PC-3 (cell line): ENCODE measurements around the gene ATP5F1B. TPM values are rescaled to one million over a fixed set of nuclear protein-coding genes. Genes with fewer than 3 reads are reported as not detected.
A peak's percentile ranks its signal among the peaks of the same experiment; 100 is the strongest.

Experiments
- ATAC-seq: fragments of 200-7000 bp; cut with Tn5 transposase; 2 replicates; pipeline ENCODE4 v1.9.1; 2020; ENCODE audit warnings: mild to moderate bottlenecking, moderate library complexity
- BruUV-seq: library from RNA; stranded (reverse); fragments of 400-500 nt; replicated peaks from 2 replicates; lab custom pipeline; 2021; lab: Mats Ljungman, UMichigan
- CTCF ChIA-PET: fragments of 300-600 bp; sonication (Branson Sonifier 250); formaldehyde crosslinking; loops from one replicate; lab custom pipeline; 2022; ENCODE audit warnings: antibody characterized with exemption; lab: Charles Lee
- POLR2A ChIA-PET: fragments of 300-600 bp; sonication (Branson Sonifier 250); formaldehyde crosslinking; loops from one replicate; lab custom pipeline; 2022; ENCODE audit warnings: antibody characterized with exemption; ENCODE audit not compliant: unreplicated experiment; lab: Charles Lee
- DNase-seq: peaks from one replicate; pipeline ENCODE4 v3.0.0-alpha.2; 2015
- H2AFZ ChIP-seq: fragments of 300-600 bp; sonication (generic); 2 replicates; pipeline ENCODE4 v1.6.0; 2016; ENCODE audit warnings: antibody characterized with exemption, low read length
- H3F3A ChIP-seq: fragments of 300-600 bp; sonication (generic); one replicate; pipeline ENCODE4 v1.6.0; 2017; ENCODE audit warnings: antibody characterized with exemption, low read length, control low read depth, mild to moderate bottlenecking; ENCODE audit not compliant: unreplicated experiment
- H3K27ac ChIP-seq: fragments of 300-600 bp; sonication (generic); 2 replicates; pipeline ENCODE4 v1.5.1; 2016; ENCODE audit warnings: mild to moderate bottlenecking, low read length
- H3K27me3 ChIP-seq: fragments of 300-600 bp; sonication (generic); 2 replicates; pipeline ENCODE4 v1.6.1; 2016; ENCODE audit warnings: low read length, mixed read lengths
- H3K36me3 ChIP-seq: fragments of 300-600 bp; sonication (generic); 2 replicates; pipeline ENCODE4 v1.6.1; 2016; ENCODE audit warnings: low read depth, mixed run types, low read length, mixed read lengths
- H3K4me1 ChIP-seq: fragments of 300-600 bp; sonication (generic); 2 replicates; pipeline ENCODE4 v1.5.1; 2016; ENCODE audit warnings: low read length; ENCODE audit not compliant: insufficient read depth
- H3K4me2 ChIP-seq: fragments of 300-600 bp; sonication (generic); 2 replicates; pipeline ENCODE4 v1.6.0; 2016; ENCODE audit warnings: low read length
- H3K4me3 ChIP-seq: fragments of 300-600 bp; sonication (generic); 2 replicates; pipeline ENCODE4 v1.5.1; 2016; ENCODE audit warnings: mild to moderate bottlenecking, low read length, mixed read lengths
- H3K79me2 ChIP-seq: fragments of 300-600 bp; sonication (generic); 2 replicates; pipeline ENCODE4 v1.6.1; 2017; ENCODE audit warnings: low read length, mixed read lengths
- H3K9ac ChIP-seq: fragments of 300-600 bp; sonication (generic); 2 replicates; pipeline ENCODE4 v1.6.0; 2016; ENCODE audit warnings: mild to moderate bottlenecking, low read length
- H3K9me2 ChIP-seq: fragments of 300-600 bp; sonication (generic); replicated peaks from 2 replicates; pipeline ENCODE4 v1.6.1; 2016; ENCODE audit warnings: mixed run types, low read length, mixed read lengths
- H3K9me3 ChIP-seq: fragments of 300-600 bp; sonication (generic); 2 replicates; pipeline ENCODE4 v1.6.1; 2016; ENCODE audit warnings: low read length, mixed read lengths
- H4K20me1 ChIP-seq: fragments of 300-600 bp; sonication (generic); 2 replicates; pipeline ENCODE4 v1.6.1; 2016; ENCODE audit warnings: low read length, mixed read lengths
- EZH2 ChIP-seq: fragments of 300-600 bp; sonication (generic); IDR thresholded peaks from one replicate; pipeline ENCODE4 v1.6.1; 2017; ENCODE audit warnings: antibody characterized with exemption, mild to moderate bottlenecking, low read length; ENCODE audit not compliant: unreplicated experiment
- EZH2phosphoT487 ChIP-seq: fragments of 300-600 bp; sonication (generic); IDR thresholded peaks from 2 replicates; pipeline ENCODE4 v1.6.1; 2018; ENCODE audit warnings: mild to moderate bottlenecking, antibody characterized with exemption, low read length, borderline replicate concordance
- intact Hi-C: fragments of 100-400 bp; cut with micrococcal nuclease; formaldehyde crosslinking; loops from 2 replicates; pipeline ENCODE4 v1.9.0; 2023
- total RNA-seq: library from RNA; depleted of rRNA; stranded (reverse); fragments of >200 nt; gene quantifications from 2 replicates; pipeline ENCODE4 v1.2.3, GENCODE V29; 2014
- TF ChIP-seq, protein P1 (sequence below): fragments of 300-600 bp; sonication (generic); conservative IDR thresholded peaks from 2 replicates; pipeline ENCODE4 v1.5.1; 2017; ENCODE audit warnings: antibody characterized with exemption, low read depth, mild to moderate bottlenecking, low read length

ATP5F1B gene
- total RNA-seq, 1 experiment from 2014 or later = 1,046 TPM

DNA sequence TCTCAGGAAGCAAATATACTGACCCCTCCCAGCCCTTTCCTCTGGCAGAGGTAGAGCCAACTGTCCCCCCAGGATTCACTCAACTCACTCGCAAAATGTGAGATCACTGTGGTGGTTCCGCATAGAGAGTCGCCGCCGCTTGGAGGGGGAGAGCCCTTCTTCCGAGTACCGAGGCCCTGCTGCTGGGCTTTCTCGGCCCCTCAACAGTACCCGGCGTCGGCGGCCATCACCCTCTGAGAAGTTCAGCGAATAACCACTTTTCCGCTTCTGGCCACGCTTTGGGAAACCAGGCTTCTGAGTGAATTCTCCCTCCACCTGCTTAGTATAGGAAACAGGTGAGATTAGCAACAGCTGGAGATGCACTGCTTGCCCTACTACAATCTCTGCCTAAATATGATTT lies 46.7 kb downstream of the ATP5F1B start:
- Histone ChIP-seq H3K4me2 (no peak overlapping the region), H3K27ac (no peak overlapping the region), H3K9ac (no peak overlapping the region), H3K4me1 (no peaks in the 10 kb centered on the region), H3K4me3 (no peak overlapping the region), H3K9me2 (no peaks in the 10 kb centered on the region), H4K20me1 (no peaks in the 10 kb centered on the region), H3F3A (no peaks in the 10 kb centered on the region), H2AFZ (no peak overlapping the region), H3K36me3 (peaks cover 60% of the 10 kb centered on the region), H3K27me3 (no peaks in the 10 kb centered on the region), H3K79me2 (no peaks in the 10 kb centered on the region), H3K9me3 (no peaks in the 10 kb centered on the region)
- BruUV-seq = no TSS peak
- intact Hi-C loops = no loop called here
- POLR2A ChIA-PET = no interaction called here
- DNase-seq (no peak), ATAC-seq (no peak)
- CTCF ChIA-PET = no interaction called here
- TF ChIP-seq EZH2phosphoT487 (no peak), EZH2 (no peak)
- TF ChIP-seq, protein P1, sequence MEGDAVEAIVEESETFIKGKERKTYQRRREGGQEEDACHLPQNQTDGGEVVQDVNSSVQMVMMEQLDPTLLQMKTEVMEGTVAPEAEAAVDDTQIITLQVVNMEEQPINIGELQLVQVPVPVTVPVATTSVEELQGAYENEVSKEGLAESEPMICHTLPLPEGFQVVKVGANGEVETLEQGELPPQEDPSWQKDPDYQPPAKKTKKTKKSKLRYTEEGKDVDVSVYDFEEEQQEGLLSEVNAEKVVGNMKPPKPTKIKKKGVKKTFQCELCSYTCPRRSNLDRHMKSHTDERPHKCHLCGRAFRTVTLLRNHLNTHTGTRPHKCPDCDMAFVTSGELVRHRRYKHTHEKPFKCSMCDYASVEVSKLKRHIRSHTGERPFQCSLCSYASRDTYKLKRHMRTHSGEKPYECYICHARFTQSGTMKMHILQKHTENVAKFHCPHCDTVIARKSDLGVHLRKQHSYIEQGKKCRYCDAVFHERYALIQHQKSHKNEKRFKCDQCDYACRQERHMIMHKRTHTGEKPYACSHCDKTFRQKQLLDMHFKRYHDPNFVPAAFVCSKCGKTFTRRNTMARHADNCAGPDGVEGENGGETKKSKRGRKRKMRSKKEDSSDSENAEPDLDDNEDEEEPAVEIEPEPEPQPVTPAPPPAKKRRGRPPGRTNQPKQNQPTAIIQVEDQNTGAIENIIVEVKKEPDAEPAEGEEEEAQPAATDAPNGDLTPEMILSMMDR = no peak

DNA sequence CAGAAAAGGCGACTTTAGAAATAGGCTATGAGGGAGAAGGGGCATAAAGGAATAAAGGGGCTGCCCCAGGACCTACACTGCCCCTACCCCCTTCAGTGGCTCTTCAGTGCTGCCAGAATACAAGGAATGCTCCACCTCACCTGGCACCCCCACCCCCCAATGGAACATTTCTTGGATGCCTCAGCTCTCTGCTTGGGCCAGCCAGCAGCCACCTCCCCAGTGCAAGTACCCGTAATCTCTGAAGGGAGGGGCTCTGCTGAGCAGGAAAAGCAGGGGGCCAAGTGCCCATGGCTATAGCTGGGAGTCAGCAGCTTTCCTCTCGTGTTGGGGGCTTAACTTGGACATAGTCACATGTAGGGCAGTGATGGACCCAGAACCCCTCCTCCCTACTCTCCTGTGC lies 49.0 kb downstream of the ATP5F1B start:
- H3F3A ChIP-seq = no peaks in the 10 kb centered on the region
- H3K9me2 ChIP-seq = no peaks in the 10 kb centered on the region
- no peaks in the 10 kb centered on the region for H3K9me3 ChIP-seq
- DNase-seq (no peak), ATAC-seq (no peak)
- BruUV-seq = no TSS peak
- no peak overlapping the region for H3K27ac ChIP-seq
- CTCF ChIA-PET = interaction anchor here (1.3 kb wide), 1 partner anchor 40 kb away, joined by 8 read pairs; no protein-coding TSS in a partner anchor
- H3K4me1 ChIP-seq = no peaks in the 10 kb centered on the region
- H3K4me3 ChIP-seq = no peak overlapping the region
- no peaks in the 10 kb centered on the region for H4K20me1 ChIP-seq
- TF ChIP-seq EZH2 = no peak
- TF ChIP-seq EZH2phosphoT487 = no peak
- TF ChIP-seq, protein P1 = no peak
- no peaks in the 10 kb centered on the region for H3K79me2 ChIP-seq
- POLR2A ChIA-PET = no interaction called here
- no peak overlapping the region for H3K9ac ChIP-seq
- intact Hi-C loops = no loop called here
- peaks cover 42% of the 10 kb centered on the region for H3K36me3 ChIP-seq
- H3K27me3 ChIP-seq = no peaks in the 10 kb centered on the region
- no peak overlapping the region for H3K4me2 ChIP-seq
- no peak overlapping the region for H2AFZ ChIP-seq

DNA sequence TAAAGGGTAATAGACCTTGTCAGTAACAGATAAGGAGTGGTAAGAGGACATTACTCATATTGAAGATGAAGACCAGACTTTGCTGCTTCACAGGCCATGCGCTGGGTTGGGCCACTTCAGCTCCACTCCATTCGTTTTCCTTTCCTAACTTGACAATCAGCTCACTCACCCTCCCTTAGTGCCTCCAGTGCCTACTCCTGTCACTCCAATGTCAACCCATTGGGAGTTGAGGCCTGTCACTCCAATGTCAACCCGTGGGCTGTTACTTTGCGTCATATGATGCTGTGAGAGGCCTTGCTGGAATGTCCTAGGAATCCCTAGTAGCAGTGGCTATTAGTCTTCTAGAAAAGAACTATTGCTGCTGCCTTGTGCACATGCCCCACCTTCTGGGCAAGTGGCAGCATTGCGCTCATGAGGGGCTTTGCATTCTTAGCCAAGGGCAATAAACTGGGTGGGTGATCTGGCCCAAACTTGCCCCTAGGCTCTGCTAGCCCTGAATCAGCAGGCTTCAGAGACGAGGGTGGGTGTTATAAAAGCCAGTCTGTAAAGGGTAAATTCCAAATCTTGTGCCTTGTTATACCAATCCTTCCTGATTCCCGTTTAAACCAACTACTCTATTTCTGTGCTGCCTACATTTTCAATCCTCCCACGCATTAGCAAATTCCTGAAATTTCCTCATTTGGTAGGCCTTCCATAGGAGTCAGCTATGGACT lies 51.7 kb downstream of the ATP5F1B start:
- Histone ChIP-seq H3F3A (no peaks in the 10 kb centered on the region), H3K4me1 (no peaks in the 10 kb centered on the region), H3K4me3 (no peak overlapping the region), H3K36me3 (peaks cover 19% of the 10 kb centered on the region; the same call in 1 of the 2 replicates), H4K20me1 (no peaks in the 10 kb centered on the region), H3K9me2 (no peaks in the 10 kb centered on the region), H3K9ac (no peak overlapping the region), H3K27me3 (no peaks in the 10 kb centered on the region), H3K79me2 (no peaks in the 10 kb centered on the region), H2AFZ (no peak overlapping the region), H3K4me2 (no peak overlapping the region), H3K27ac (no peak overlapping the region), H3K9me3 (no peaks in the 10 kb centered on the region)
- CTCF ChIA-PET = interaction anchor here (0.6 to 1.5 kb wide), 2 partner anchors 43 to 80 kb away, joined by 3 to 4 read pairs; no protein-coding TSS in a partner anchor
- peak; percentile 65 for ATAC-seq
- BruUV-seq = no TSS peak
- intact Hi-C loops = loop anchor here (1.0 to 5.0 kb wide), 2 partner anchors 81 to 97 kb away; no protein-coding TSS in a partner anchor
- POLR2A ChIA-PET = no interaction called here
- TF ChIP-seq, protein P1 = peak; percentile 92
- TF ChIP-seq EZH2 (no peak), EZH2phosphoT487 (no peak)
- DNase-seq = peak; percentile 78
